Esophagus muscularis mucosa (tissue), 4 donors: ENCODE data around the gene B4GALT1. TPM values are rescaled to one million over a fixed set of nuclear protein-coding genes. Genes with fewer than 3 reads are reported as not detected.

ENCODE experiments used
- DNase-seq: peaks from one replicate; pipeline ENCODE4 v3.0.0-alpha.2; 2017; ENCODE audit errors: extremely low spot score
- H3K27ac ChIP-seq, 4 donors: fragments of 200-600 bp; sonication (generic); replicated peaks in 1 of 4; 1 replicate in 3 of 4; 2 replicates in 1 of 4; pipeline ENCODE4 v1.5.1; 2016 to 2019; ENCODE audit warnings: mild to moderate bottlenecking in 1 of 4
- H3K27me3 ChIP-seq, 4 donors: fragments of 200-600 bp; sonication (generic); one replicate each; pipeline versions ENCODE4 v1.5.1 to v1.6.0; 2016 to 2019
- H3K36me3 ChIP-seq, 4 donors: fragments of 200-600 bp; sonication (generic); one replicate each; pipeline ENCODE4 v1.5.1; 2016 to 2019
- H3K4me1 ChIP-seq, 4 donors: fragments of 200-600 bp; sonication (generic); one replicate each; pipeline ENCODE4 v1.5.1; 2016 to 2019
- H3K4me3 ChIP-seq, 4 donors: fragments of 200-600 bp; sonication (generic); 1 replicate in 2 of 4; 2 replicates in 2 of 4; pipeline ENCODE4 v1.5.1; 2016 to 2019; ENCODE audit warnings: mild to moderate bottlenecking in 4 of 4, moderate library complexity in 1 of 4
- H3K9me3 ChIP-seq, 4 donors: fragments of 200-600 bp; sonication (generic); 1 replicate in 3 of 4; 2 replicates in 1 of 4; pipeline ENCODE4 v1.5.1; 2016 to 2019
- EP300 ChIP-seq: sonication (generic); formaldehyde crosslinking; IDR thresholded peaks from one replicate; pipeline ENCODE4 v1.6.1; 2017; ENCODE audit warnings: antibody characterized with exemption
- POLR2A ChIP-seq: fragments of 450-650 bp; IDR thresholded peaks from one replicate; pipeline ENCODE4 v1.6.1; 2017; ENCODE audit warnings: antibody characterized with exemption, moderate library complexity, mild to moderate bottlenecking, low read depth
- POLR2AphosphoS5 ChIP-seq, 2 donors: sonication (generic); formaldehyde crosslinking; IDR thresholded peaks; one replicate each; pipeline ENCODE4 v1.6.1; 2017; ENCODE audit warnings: antibody characterized with exemption in 2 of 2
- whole genome bisulfite sequencing: methylation state at CpG from one replicate; pipeline ENCODE4 v1.1.5; 2018; 5-methylcytosine and 5-hydroxymethylcytosine counted together
- intact Hi-C: fragments of 100-400 bp; cut with DNase I; formaldehyde crosslinking; loops from one replicate; pipeline ENCODE4 v1.15.1; 2023
- total RNA-seq, 4 donors: library from RNA; depleted of rRNA; stranded (reverse); fragments of >200 nt; gene quantifications; one replicate each; pipeline versions ENCODE4 v1.1.0 to v1.2.1, GENCODE V29; 2016
- TF ChIP-seq, protein P1 (sequence below), 3 experiments: fragments of 200-600 bp in 2 of 3; fragments of 450-650 bp in 1 of 3; sonication (generic) in 2 of 3; IDR thresholded peaks; one replicate each; pipeline ENCODE4 v1.5.1; 2017 to 2019; ENCODE audit warnings: antibody characterized with exemption in 3 of 3, mild to moderate bottlenecking in 2 of 3, moderate library complexity in 1 of 3

B4GALT1 gene
- total RNA-seq, 4 donors from 2014 or later = 24.5 to 39.6 (median 37.8) TPM

DNA sequence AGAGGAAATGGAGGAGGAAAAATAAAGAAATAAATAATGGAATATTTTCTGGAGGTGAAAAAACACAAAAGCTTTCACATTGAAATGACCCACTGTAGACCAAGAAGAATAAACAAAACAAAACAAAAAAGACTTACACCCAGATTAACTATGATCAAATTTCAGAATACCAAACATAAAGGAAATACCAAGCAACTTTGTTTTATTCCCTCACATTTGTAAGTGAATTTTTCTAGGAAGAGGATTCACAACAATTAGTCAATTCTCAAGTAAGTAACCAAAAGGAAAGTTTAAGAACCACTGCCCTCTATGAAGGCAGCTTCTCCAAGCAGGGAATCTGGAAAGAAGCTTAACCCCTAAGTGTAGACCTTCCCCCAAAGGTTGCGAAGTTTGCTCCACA lies 29.6 kb upstream of the B4GALT1 start:
- TF ChIP-seq EP300 (no peak), POLR2AphosphoS5 (IDR thresholded peaks at IDR 0.05) (no peak), POLR2A (no peak)
- TF ChIP-seq, protein P1, sequence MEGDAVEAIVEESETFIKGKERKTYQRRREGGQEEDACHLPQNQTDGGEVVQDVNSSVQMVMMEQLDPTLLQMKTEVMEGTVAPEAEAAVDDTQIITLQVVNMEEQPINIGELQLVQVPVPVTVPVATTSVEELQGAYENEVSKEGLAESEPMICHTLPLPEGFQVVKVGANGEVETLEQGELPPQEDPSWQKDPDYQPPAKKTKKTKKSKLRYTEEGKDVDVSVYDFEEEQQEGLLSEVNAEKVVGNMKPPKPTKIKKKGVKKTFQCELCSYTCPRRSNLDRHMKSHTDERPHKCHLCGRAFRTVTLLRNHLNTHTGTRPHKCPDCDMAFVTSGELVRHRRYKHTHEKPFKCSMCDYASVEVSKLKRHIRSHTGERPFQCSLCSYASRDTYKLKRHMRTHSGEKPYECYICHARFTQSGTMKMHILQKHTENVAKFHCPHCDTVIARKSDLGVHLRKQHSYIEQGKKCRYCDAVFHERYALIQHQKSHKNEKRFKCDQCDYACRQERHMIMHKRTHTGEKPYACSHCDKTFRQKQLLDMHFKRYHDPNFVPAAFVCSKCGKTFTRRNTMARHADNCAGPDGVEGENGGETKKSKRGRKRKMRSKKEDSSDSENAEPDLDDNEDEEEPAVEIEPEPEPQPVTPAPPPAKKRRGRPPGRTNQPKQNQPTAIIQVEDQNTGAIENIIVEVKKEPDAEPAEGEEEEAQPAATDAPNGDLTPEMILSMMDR (IDR thresholded peaks at IDR 0.05) = no peak
- Histone ChIP-seq H3K36me3 (no peaks in the 10 kb centered on the region), H3K27ac (peak overlapping the region in 3 of 4 donors; percentile 5 to 65 (median 14)), H3K4me1 (peaks cover 2 to 16% (median 14%) of the 10 kb centered on the region in 4 donors), H3K9me3 (no peaks in the 10 kb centered on the region), H3K27me3 (no peaks in the 10 kb centered on the region), H3K4me3 (no peak overlapping the region)
- intact Hi-C loops = no loop called here
- 84% methylated on average over 1 of the region's 1 CpG for WGBS
- no peak for DNase-seq

DNA sequence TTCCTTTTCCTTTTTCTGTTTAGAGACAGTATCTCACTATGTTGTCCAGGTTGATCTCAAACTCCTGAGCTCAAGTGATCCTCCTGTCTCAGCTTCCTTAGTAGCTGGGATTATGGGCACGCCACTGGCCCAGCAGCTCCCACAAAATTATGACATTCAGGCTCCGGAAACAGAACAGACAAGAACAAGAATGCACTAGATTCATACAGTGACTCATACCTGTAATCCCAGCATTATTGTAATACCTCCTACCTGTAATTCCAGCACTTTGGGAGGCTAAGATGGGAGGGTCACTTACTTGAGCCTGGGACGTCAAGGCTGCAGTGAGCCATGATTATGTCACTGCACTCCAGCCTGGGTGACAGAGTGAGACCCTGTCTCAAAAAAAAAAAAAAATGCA lies 26.7 kb upstream of the B4GALT1 start:
- intact Hi-C loops = no loop called here
- TF ChIP-seq POLR2AphosphoS5 (IDR thresholded peaks at IDR 0.05) (no peak), EP300 (no peak), POLR2A (no peak)
- TF ChIP-seq, protein P1 (IDR thresholded peaks at IDR 0.05) = no peak
- Histone ChIP-seq H3K36me3 (no peaks in the 10 kb centered on the region), H3K4me3 (no peak overlapping the region), H3K27ac (no peak overlapping the region), H3K4me1 (peaks cover 2 to 25% (median 18%) of the 10 kb centered on the region in 4 donors), H3K9me3 (no peaks in the 10 kb centered on the region), H3K27me3 (no peaks in the 10 kb centered on the region)
- WGBS = 91% methylated on average over 3 of the region's 3 CpGs
- DNase-seq = no peak

DNA sequence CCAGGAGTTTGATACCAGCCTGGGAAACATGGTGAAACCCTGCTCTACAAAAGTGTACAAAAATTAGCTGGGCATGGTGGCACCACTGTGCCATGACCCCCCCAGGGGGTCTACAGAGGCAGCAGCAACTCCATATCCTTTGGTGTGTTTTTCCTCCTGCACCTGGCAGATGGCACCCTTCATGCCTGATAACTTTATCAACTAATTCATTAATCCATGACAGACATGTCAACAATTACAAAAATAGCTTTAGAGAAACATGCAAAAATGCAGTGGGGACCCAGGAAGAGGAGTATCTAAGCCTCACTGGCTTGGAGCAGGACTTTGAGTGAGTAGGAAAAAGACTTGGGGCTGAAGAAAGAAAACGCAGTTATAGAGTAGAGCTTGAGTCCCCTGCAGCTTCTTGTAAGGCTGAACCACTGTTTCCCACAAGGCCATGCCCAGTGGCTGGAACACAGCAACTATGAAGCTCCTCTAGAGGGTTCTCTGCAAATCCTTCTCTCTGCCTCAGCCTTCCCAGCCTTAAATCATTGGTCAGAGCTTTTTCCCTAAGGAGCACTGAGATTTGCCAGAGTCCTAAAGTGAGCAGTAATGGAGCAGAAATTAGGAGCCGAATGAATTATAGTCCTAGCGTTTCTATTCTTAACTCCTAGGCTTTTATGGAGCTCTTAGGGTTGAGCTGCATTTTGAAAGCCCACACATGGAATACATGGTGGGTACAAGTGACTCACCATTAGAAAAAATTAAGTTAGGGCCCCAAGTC lies 25.5 kb upstream of the B4GALT1 start:
- H3K9me3 ChIP-seq = no peaks in the 10 kb centered on the region
- H3K27me3 ChIP-seq = no peaks in the 10 kb centered on the region
- no peak overlapping the region for H3K27ac ChIP-seq
- intact Hi-C loops = no loop called here
- WGBS = 64% methylated on average over 3 of the region's 3 CpGs
- no peak for DNase-seq
- H3K4me1 ChIP-seq = peaks cover 7 to 32% (median 17%) of the 10 kb centered on the region in 4 donors
- H3K4me3 ChIP-seq = no peak overlapping the region
- H3K36me3 ChIP-seq = no peaks in the 10 kb centered on the region
- TF ChIP-seq POLR2AphosphoS5 (IDR thresholded peaks at IDR 0.05) (no peak), EP300 (no peak), POLR2A (no peak)
- TF ChIP-seq, protein P1 (IDR thresholded peaks at IDR 0.05) = no peak

DNA sequence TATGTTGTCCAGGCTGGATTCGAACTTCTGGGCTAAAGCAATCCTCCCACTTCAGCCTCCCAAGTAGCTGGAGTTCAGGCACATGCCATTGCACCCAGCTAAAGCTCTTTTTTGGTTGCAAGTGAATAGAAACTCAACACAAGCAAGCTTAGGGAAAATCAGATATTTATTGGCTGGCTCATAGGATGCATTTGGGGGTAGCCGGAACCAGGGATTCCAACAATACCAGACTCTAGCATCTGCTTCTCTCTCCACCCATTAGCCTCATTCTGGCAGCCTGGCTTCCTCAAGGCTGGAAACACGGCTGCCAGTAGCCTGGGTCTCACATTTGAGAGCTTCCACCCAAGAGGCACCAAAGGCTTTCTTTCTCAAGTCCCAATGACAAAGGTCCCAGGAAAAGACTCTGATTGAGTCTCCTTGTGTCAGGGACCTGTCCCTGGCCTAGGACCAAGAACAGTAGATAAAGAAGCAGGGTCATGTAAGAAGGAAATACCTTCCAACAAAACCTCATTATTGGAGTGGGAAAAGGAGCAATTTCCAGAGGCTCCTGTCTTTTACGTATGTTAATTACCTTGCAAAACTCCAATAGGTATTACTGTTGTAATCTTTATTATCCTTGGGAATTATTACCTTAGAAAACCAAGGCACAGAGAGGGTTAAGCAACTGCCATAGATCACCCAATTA lies 23.0 kb upstream of the B4GALT1 start:
- H3K9me3 ChIP-seq = no peaks in the 10 kb centered on the region
- 82% methylated on average over 4 of the region's 4 CpGs for WGBS
- no peak for DNase-seq
- H3K36me3 ChIP-seq = no peaks in the 10 kb centered on the region
- peaks cover 31 to 50% (median 38%) of the 10 kb centered on the region in 4 donors for H3K4me1 ChIP-seq
- intact Hi-C loops = no loop called here
- H3K4me3 ChIP-seq = no peak overlapping the region
- H3K27ac ChIP-seq = no peak overlapping the region
- TF ChIP-seq, protein P1 (IDR thresholded peaks at IDR 0.05) = no peak
- no peak for TF ChIP-seq POLR2AphosphoS5 (IDR thresholded peaks at IDR 0.05)
- no peak for TF ChIP-seq POLR2A
- no peak for TF ChIP-seq EP300
- H3K27me3 ChIP-seq = no peaks in the 10 kb centered on the region
